CD8-positive, alpha-beta memory T cell (primary cell): ENCODE data around the gene AGPS. TPM values are rescaled to one million over a fixed set of nuclear protein-coding genes. Genes with fewer than 3 reads are reported as not detected.
"Not testable (repeated sequence)": the region's sequence is repeated elsewhere in the genome, so short reads cannot be mapped to it uniquely, and the experiment has no call there.

Experiments
- CTCF ChIA-PET: fragments of 350-600 bp; sonication (Branson Sonifier 250); formaldehyde crosslinking; loops from one replicate; lab custom pipeline; 2021; ENCODE audit warnings: antibody characterized with exemption; lab: Charles Lee
- POLR2A ChIA-PET: fragments of 350-600 bp; sonication (Branson Sonifier 250); formaldehyde crosslinking; loops from one replicate; lab custom pipeline; 2021; ENCODE audit warnings: antibody characterized with exemption; lab: Charles Lee
- DNase-seq, 5 donors: peaks; one replicate each; pipeline versions ENCODE4 v3.0.0 to v3.0.0-alpha.2; 2020 to 2022; ENCODE audit warnings: mixed read lengths in 1 of 5
- H3K27ac ChIP-seq: one replicate; pipeline ENCODE4 v1.7.0; 2013; ENCODE audit warnings: low read depth, mild to moderate bottlenecking, low read length, moderate library complexity
- H3K27me3 ChIP-seq: 2 replicates; pipeline ENCODE4 v1.7.0; 2013; ENCODE audit warnings: low read length, mild to moderate bottlenecking; ENCODE audit not compliant: insufficient read depth, poor library complexity, severe bottlenecking
- H3K36me3 ChIP-seq: 2 replicates; pipeline ENCODE4 v1.7.0; 2013; ENCODE audit warnings: mild to moderate bottlenecking, low read length, moderate library complexity; ENCODE audit not compliant: insufficient read depth
- H3K4me1 ChIP-seq: 2 replicates; pipeline ENCODE4 v1.7.0; 2013; ENCODE audit warnings: mild to moderate bottlenecking, low read length, moderate library complexity; ENCODE audit not compliant: insufficient read depth
- H3K4me3 ChIP-seq: 2 replicates; pipeline ENCODE4 v1.7.0; 2013; ENCODE audit warnings: mild to moderate bottlenecking, low read length
- H3K9me3 ChIP-seq: 2 replicates; pipeline ENCODE4 v1.7.0; 2013; ENCODE audit warnings: mild to moderate bottlenecking, low read length
- H3K27ac Mint-ChIP-seq, 8 donors: one replicate each; pipeline ENCODE4 v1.8.0; 2020 to 2021; ENCODE audit warnings: mixed read lengths in 8 of 8, mild to moderate bottlenecking in 6 of 8, inconsistent platforms in 3 of 8, moderate library complexity in 3 of 8
- H3K27me3 Mint-ChIP-seq, 2 donors: one replicate each; pipeline ENCODE4 v1.8.0; 2020 to 2021; ENCODE audit warnings: mixed read lengths in 2 of 2, mild to moderate bottlenecking in 1 of 2, moderate library complexity in 1 of 2
- H3K36me3 Mint-ChIP-seq, 3 donors: one replicate each; pipeline ENCODE4 v1.8.0; 2020 to 2021; ENCODE audit warnings: mixed read lengths in 3 of 3, inconsistent platforms in 1 of 3, mild to moderate bottlenecking in 1 of 3
- H3K4me1 Mint-ChIP-seq, 3 donors: one replicate each; pipeline ENCODE4 v1.8.0; 2020 to 2021; ENCODE audit warnings: mixed read lengths in 3 of 3, inconsistent platforms in 1 of 3, mild to moderate bottlenecking in 1 of 3
- H3K4me3 Mint-ChIP-seq, 7 donors: one replicate each; pipeline ENCODE4 v1.8.0; 2020 to 2021; ENCODE audit warnings: mixed read lengths in 7 of 7, mild to moderate bottlenecking in 6 of 7, moderate library complexity in 4 of 7, inconsistent platforms in 2 of 7
- H3K9me3 Mint-ChIP-seq, 5 donors: one replicate each; pipeline ENCODE4 v1.8.0; 2020 to 2022; ENCODE audit warnings: mixed read lengths in 5 of 5, mild to moderate bottlenecking in 3 of 5, moderate library complexity in 2 of 5, inconsistent platforms in 1 of 5
- polyA plus RNA-seq: library from polyadenylated mRNA; unstranded; fragments of 300-500 nt; fragmentation: Illumina TruSeq; gene quantifications from one replicate; pipeline ENCODE4 v1.2.3, GENCODE V29; 2021
- total RNA-seq, 2 experiments: library from RNA; stranded (reverse); gene quantifications; one replicate each; pipeline ENCODE4 v1.2.3, GENCODE V29; 2021

Gene AGPS
- total and polyA plus RNA-seq, 3 experiments from 2014 or later, result 15.5 to 65.1 (median 64.3) TPM

DNA sequence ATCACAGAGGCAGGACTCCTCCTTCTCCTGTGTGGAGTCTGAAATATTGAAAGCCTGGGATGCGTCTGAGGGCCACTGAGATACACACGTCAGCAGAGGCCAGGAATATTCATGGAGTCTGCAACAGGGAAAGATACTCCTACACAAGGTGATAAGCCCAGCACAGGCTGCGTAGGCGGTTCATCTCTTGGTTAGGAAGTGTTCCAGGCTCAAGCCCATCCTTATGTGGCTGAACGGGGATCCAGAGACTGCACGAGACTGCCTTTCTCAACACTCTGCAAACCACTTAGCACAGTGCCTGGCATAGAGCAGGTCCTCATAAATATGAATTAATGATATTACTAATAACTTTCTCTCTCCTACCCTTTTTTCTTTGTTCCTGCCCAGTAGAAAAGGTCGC, 29.2 kb upstream of the AGPS start:
- no peak overlapping the region for H3K27ac Mint-ChIP-seq
- Histone ChIP-seq H3K36me3 (no peaks in the 10 kb centered on the region), H3K27ac (no peak overlapping the region), H3K4me3 (no peak overlapping the region), H3K9me3 (no peaks in the 10 kb centered on the region), H3K4me1 (no peaks in the 10 kb centered on the region), H3K27me3 (no peaks in the 10 kb centered on the region)
- no peaks in the 10 kb centered on the region for H3K27me3 Mint-ChIP-seq
- POLR2A ChIA-PET, result no interaction called here
- no peak overlapping the region for H3K4me3 Mint-ChIP-seq
- DNase-seq, result no peak
- peaks cover 0 to 3% (median 0%) of the 10 kb centered on the region in 3 donors for H3K36me3 Mint-ChIP-seq
- CTCF ChIA-PET, result no interaction called here
- H3K4me1 Mint-ChIP-seq, result no peaks in the 10 kb centered on the region
- peaks cover 0 to 2% (median 0%) of the 10 kb centered on the region in 5 donors for H3K9me3 Mint-ChIP-seq

DNA sequence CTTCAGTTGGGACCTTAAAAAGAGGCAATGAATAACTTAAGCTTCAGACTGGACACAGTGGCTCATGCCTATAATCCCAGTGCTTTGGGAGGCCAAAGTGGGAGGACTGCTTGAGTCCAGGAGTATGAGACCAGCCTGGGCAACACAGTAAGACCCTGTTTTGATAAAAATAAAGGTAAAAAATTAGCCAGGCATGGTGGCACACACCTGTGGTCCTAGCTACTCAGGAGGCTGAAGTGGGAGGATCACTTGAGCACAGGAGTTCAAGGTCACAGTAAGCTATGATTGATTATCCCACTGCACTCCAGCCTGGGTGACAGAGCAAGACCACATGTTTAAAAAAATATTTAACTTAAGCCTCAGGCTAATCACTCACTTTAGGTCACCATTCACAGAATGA, 26.8 kb upstream of the AGPS start:
- H3K4me1 ChIP-seq, H3K27ac Mint-ChIP-seq, DNase-seq, H3K27me3 Mint-ChIP-seq, H3K9me3 ChIP-seq, H3K4me3 Mint-ChIP-seq, H3K4me3 ChIP-seq, H3K27ac ChIP-seq, H3K27me3 ChIP-seq, POLR2A ChIA-PET, CTCF ChIA-PET, H3K36me3 ChIP-seq, H3K4me1 Mint-ChIP-seq: not testable (repeated sequence)
- Mint-ChIP-seq H3K36me3 (peaks cover 0 to 19% (median 3%) of the 10 kb centered on the region in 3 donors), H3K9me3 (peaks cover 3 to 23% (median 15%) of the 10 kb centered on the region in 5 donors)

DNA sequence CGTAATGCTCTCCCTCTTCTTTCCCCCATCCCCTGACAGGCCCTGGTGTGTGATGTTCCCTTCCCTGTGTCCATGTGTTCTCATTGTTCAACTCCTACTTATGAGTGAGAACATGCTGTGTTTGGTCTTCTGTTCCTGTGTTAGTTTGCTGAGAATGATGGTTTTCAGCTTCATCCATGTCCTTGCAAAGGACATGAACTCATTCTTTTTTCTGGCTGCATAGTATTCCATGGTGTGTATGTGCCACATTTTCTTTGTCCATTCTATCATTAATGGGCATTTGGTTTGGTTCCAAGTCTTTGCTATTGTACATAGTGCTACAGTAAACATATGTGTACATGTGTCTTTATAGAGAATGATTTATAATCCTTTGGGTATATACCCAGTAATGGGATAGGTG, 24.6 kb upstream of the AGPS start:
- POLR2A ChIA-PET, H3K4me3 Mint-ChIP-seq, H3K27me3 ChIP-seq, H3K4me3 ChIP-seq, H3K4me1 Mint-ChIP-seq, H3K27ac Mint-ChIP-seq, H3K9me3 ChIP-seq, H3K36me3 ChIP-seq, CTCF ChIA-PET, H3K27ac ChIP-seq, H3K27me3 Mint-ChIP-seq, H3K4me1 ChIP-seq, DNase-seq: not testable (repeated sequence)
- Mint-ChIP-seq H3K9me3 (peaks cover 12 to 42% (median 31%) of the 10 kb centered on the region in 5 donors), H3K36me3 (peaks cover 0 to 40% (median 0%) of the 10 kb centered on the region in 3 donors)

DNA sequence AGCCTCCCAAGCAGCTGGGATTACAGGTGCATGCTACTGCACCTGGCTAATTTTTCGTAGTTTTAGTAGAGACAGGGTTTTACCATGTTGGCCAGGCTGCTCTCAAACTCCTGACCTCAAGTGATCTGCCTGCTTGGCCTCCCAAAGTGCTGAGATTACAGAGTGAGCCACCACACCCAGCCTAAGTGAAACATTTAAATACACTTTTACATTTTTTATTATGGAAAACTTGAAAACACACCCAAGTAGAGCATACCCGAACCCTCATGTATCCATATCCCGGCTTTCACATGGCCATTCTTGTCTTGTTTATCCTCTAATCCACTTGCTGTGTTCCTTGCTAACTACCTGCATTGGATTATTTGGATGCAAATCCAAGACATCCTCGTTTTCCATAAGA, 13.2 kb upstream of the AGPS start:
- no peaks in the 10 kb centered on the region for H3K9me3 ChIP-seq
- no peak overlapping the region for H3K27ac Mint-ChIP-seq
- DNase-seq, result no peak
- no peaks in the 10 kb centered on the region for H3K4me1 Mint-ChIP-seq
- no peaks in the 10 kb centered on the region for H3K4me1 ChIP-seq
- POLR2A ChIA-PET, result no interaction called here
- peaks cover 7 to 32% (median 10%) of the 10 kb centered on the region in 3 donors for H3K36me3 Mint-ChIP-seq
- H3K4me3 Mint-ChIP-seq, result no peak overlapping the region
- no peaks in the 10 kb centered on the region for H3K27me3 ChIP-seq
- no peaks in the 10 kb centered on the region for H3K36me3 ChIP-seq
- CTCF ChIA-PET, result no interaction called here
- no peaks in the 10 kb centered on the region for H3K9me3 Mint-ChIP-seq
- no peaks in the 10 kb centered on the region for H3K27me3 Mint-ChIP-seq
- H3K27ac ChIP-seq, result no peak overlapping the region
- H3K4me3 ChIP-seq, result no peak overlapping the region

DNA sequence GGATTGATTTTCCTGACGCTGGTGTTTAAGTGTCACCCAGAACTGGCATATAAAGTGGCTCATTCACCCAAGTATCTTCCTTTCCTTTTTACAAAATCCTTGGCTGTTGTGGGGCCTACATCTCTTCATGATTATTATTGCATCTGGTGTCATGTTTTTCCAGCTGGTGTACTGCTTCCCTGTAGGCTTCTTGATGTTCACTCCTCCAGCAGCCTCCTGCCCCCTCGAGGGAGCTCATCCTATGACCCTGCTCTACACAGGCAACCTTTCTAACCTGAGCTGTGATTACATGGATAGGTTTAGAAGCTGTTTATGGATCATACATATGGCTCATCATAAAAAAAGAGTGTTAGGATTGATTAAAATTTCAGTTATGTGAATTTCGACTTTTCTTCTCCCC, 12.4 kb upstream of the AGPS start:
- DNase-seq, result no peak
- H3K4me3 ChIP-seq, result no peak overlapping the region
- no peaks in the 10 kb centered on the region for H3K36me3 ChIP-seq
- H3K36me3 Mint-ChIP-seq, result peaks cover 7 to 28% (median 10%) of the 10 kb centered on the region in 3 donors
- no peak overlapping the region for H3K4me3 Mint-ChIP-seq
- no peaks in the 10 kb centered on the region for H3K4me1 Mint-ChIP-seq
- no peak overlapping the region for H3K27ac Mint-ChIP-seq
- H3K27me3 ChIP-seq, result no peaks in the 10 kb centered on the region
- no peaks in the 10 kb centered on the region for H3K27me3 Mint-ChIP-seq
- ChIA-PET CTCF (no interaction called here), POLR2A (interaction anchor here (0.7 kb wide), 1 partner anchor 215 kb away, joined by 5 read pairs; no protein-coding TSS in a partner anchor)
- H3K9me3 ChIP-seq, result no peaks in the 10 kb centered on the region
- no peaks in the 10 kb centered on the region for H3K9me3 Mint-ChIP-seq
- H3K4me1 ChIP-seq, result no peaks in the 10 kb centered on the region
- no peak overlapping the region for H3K27ac ChIP-seq

DNA sequence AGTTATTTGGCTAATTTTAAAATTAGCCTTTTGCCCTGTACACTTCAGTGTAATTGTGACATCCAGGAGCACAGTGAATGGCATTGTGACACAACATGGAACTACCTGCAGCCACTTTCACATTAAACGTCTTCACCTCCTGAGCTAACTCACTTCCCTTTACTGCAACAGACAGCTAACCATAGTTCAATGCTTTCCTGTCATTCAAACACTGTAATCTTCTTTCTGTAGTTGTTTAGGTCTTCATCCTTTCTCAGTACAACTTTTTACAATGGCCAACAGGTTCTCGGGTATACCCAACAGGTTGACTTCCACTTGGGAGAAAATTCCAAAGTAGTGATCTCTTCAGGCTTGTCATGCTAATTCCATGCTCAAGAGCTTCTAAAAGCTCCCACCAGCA, 8.6 kb upstream of the AGPS start:
- no peak overlapping the region for H3K4me3 ChIP-seq

DNA sequence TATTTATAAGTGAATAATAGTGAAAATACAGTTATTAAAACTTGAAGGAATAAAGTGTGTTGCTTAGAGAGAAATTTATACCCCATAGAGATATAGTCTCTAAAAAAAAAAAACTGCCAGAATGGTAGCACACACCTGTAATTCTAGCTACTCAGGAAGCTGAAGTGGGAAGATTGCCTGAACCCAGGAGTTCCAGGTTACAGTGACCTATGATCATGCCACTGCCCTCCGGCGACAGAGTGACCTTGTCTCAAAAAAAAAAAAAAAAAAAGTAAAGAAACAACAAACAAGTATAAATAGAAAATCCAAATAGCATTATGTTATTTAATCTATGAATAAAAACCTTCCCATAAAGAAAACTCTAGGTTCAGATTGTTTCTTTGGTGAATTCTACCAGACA, 7.4 kb upstream of the AGPS start:
- Histone ChIP-seq H3K4me3 (no peak overlapping the region), H3K9me3 (no peaks in the 10 kb centered on the region), H3K27me3 (no peaks in the 10 kb centered on the region), H3K36me3 (no peaks in the 10 kb centered on the region), H3K4me1 (no peaks in the 10 kb centered on the region), H3K27ac (no peak overlapping the region)
- ChIA-PET POLR2A (no interaction called here), CTCF (no interaction called here)
- Mint-ChIP-seq H3K36me3 (peaks cover 6 to 11% (median 11%) of the 10 kb centered on the region in 3 donors), H3K9me3 (no peaks in the 10 kb centered on the region), H3K27me3 (no peaks in the 10 kb centered on the region), H3K27ac (no peak overlapping the region), H3K4me3 (no peak overlapping the region), H3K4me1 (peaks cover 5 to 7% (median 6%) of the 10 kb centered on the region in 3 donors)
- no peak for DNase-seq

More for the DNA sequence above, 8.6 kb upstream of the AGPS start:
- Histone ChIP-seq H3K27ac (no peak overlapping the region), H3K4me1 (no peaks in the 10 kb centered on the region), H3K27me3 (no peaks in the 10 kb centered on the region), H3K36me3 (no peaks in the 10 kb centered on the region), H3K9me3 (no peaks in the 10 kb centered on the region)
- Mint-ChIP-seq H3K27me3 (no peaks in the 10 kb centered on the region), H3K27ac (no peak overlapping the region), H3K36me3 (peaks cover 5 to 18% (median 8%) of the 10 kb centered on the region in 3 donors), H3K9me3 (no peaks in the 10 kb centered on the region), H3K4me3 (no peak overlapping the region), H3K4me1 (peaks cover 0 to 7% (median 0%) of the 10 kb centered on the region in 3 donors)
- ChIA-PET CTCF (no interaction called here), POLR2A (no interaction called here)
- DNase-seq, result no peak

DNA sequence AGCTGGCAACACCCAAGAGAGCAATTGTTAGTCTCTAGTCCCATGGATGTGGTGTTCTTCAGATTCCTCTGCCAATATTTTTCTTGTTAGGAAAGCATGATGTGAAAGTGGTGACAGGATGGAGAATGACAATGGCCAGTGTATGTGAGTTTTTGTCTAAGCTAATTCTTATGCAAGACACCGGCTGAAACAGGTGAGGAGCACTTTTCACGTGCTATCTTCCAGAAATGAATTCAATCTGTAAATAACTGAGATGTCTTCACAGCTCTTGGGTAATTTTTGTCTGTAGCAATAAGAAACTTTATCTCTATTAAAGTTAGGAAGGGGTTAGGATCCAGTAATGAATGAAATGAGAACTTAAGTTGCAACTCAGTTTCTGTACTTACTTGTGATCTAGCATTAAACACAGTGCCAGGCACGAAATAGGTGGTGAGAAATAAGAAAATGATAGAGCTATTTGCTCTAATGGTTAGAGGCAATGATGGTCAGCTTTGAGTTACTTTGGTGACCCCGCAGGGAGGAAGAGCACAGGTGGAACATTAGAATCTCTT, 676 bp upstream of the AGPS start:
- H3K36me3 ChIP-seq, result no peaks in the 10 kb centered on the region
- H3K4me3 ChIP-seq, result peak overlapping the region; percentile 86
- Mint-ChIP-seq H3K27me3 (no peaks in the 10 kb centered on the region), H3K36me3 (peaks cover 0 to 17% (median 9%) of the 10 kb centered on the region in 3 donors), H3K27ac (peak overlapping the region; percentile 59 to 97 (median 88)), H3K4me1 (peaks cover 49 to 59% (median 58%) of the 10 kb centered on the region in 3 donors), H3K4me3 (peak overlapping the region; percentile 83 to 95 (median 92)), H3K9me3 (no peaks in the 10 kb centered on the region)
- peak overlapping the region; percentile 68 for H3K27ac ChIP-seq
- ChIA-PET POLR2A (interaction anchor here (3.8 kb wide), 1 partner anchor 128 kb away, joined by 29 read pairs; the partner anchor contains the start of gene NFE2L2), CTCF (interaction anchor here (1.0 to 2.3 kb wide), 7 partner anchors 12 to 227 kb away, joined by 3 to 8 read pairs (median 4); partner anchors contain the start of gene HNRNPA3)
- no peak for DNase-seq
- H3K4me1 ChIP-seq, result peaks cover 31% of the 10 kb centered on the region
- H3K9me3 ChIP-seq, result no peaks in the 10 kb centered on the region
- H3K27me3 ChIP-seq, result no peaks in the 10 kb centered on the region
